Heart left ventricle (tissue), 13 donors: ENCODE data around the gene TTLL11.

Source experiments
- POLR2A ChIP-seq, 2 donors: fragments of 450-650 bp; IDR thresholded peaks; one replicate each; pipeline ENCODE4 v1.6.1; 2017; ENCODE audit warnings: antibody characterized with exemption in 2 of 2, mild to moderate bottlenecking in 2 of 2, moderate library complexity in 2 of 2
- TF ChIP-seq, protein P1 (sequence below), 12 donors: fragments of 200-600 bp; sonication (generic) in 4 of 12; IDR thresholded peaks; one replicate each; pipeline versions ENCODE4 v1.5.0 to v1.8.0; 2018 to 2022; ENCODE audit warnings: antibody characterized with exemption in 12 of 12, mild to moderate bottlenecking in 5 of 12
- donor health status: ischemic (EF 13 %, LVEDD 7.1; RV severe dilation, severe dysfunction).
- donor health status: DM: no; HTN: yes; CAD: no.
- donor health status: DM: no; HTN: no; CAD: no.
- donor health status: ischemic (EF 25% LVEDD 6.9; RV normal size, moderate dysfunction).
- donor health status: ischemic (EF 25% LVEDD 5.7; RV mildly dilated, moderate dysfunction).
- donor health status: ischemic (EF 35%, LVEDD 5.7; RV mildly dilated, moderate dysfunction).
- donor health status: nonischemic (EF 11% LVEDD 7.7; RV severe dilation, severe dysfunction).
- donor health status: DM: yes; HTN: yes; CAD: no.
- donor health status: PGD.
- donor health status: ischemic (EF 29% LVEDD 5.4; RV normal size, mild dysfunction).
- donor health status: nonischemic (EF 23%, LVEDD 6.1; RV moderate dilation, normal function).

DNA sequence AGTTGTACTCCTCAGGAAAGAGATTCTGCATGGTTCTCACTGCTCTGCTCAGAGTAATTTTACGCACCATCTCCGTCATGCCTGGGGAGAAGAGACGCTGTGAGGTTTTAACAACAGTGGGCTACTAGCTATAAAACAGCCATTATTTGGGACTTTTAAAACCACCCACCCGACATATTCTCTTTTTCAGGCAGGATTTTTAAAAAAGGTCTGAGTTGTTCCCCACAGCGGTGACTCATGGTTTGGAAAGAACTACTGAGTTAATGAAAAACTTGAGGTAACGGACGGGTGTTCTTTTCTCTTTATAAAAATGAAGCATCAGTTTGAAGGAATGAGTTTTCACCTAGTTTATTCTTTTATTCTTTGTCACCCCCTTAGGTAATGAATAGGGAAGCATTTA is 61.3 kb downstream of the TTLL11 start:
- TF ChIP-seq, protein P1, sequence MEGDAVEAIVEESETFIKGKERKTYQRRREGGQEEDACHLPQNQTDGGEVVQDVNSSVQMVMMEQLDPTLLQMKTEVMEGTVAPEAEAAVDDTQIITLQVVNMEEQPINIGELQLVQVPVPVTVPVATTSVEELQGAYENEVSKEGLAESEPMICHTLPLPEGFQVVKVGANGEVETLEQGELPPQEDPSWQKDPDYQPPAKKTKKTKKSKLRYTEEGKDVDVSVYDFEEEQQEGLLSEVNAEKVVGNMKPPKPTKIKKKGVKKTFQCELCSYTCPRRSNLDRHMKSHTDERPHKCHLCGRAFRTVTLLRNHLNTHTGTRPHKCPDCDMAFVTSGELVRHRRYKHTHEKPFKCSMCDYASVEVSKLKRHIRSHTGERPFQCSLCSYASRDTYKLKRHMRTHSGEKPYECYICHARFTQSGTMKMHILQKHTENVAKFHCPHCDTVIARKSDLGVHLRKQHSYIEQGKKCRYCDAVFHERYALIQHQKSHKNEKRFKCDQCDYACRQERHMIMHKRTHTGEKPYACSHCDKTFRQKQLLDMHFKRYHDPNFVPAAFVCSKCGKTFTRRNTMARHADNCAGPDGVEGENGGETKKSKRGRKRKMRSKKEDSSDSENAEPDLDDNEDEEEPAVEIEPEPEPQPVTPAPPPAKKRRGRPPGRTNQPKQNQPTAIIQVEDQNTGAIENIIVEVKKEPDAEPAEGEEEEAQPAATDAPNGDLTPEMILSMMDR (IDR thresholded peaks at IDR 0.05) = no peak
- no peak for TF ChIP-seq POLR2A (IDR thresholded peaks at IDR 0.05)
